H9 (cell line): ENCODE results near the gene SENP8. TPM values are rescaled to one million over a fixed set of nuclear protein-coding genes. Genes with fewer than 3 reads are reported as not detected.

Experiments used
- DNase-seq: peaks from one replicate; pipeline ENCODE4 v3.0.0-alpha.2; 2017
- H2AFZ ChIP-seq: one replicate; pipeline ENCODE4 v1.6.1; 2013; ENCODE audit warnings: mild to moderate bottlenecking, low read length, control low read depth, moderate library complexity
- H2AK5ac ChIP-seq: 2 replicates; pipeline ENCODE4 v1.6.1; 2013; ENCODE audit warnings: low read length, control low read depth, mixed read lengths; ENCODE audit not compliant: insufficient read length
- H2BK120ac ChIP-seq: one replicate; pipeline ENCODE4 v1.6.1; 2013; ENCODE audit warnings: low read depth, mild to moderate bottlenecking, low read length, control low read depth, inconsistent platforms; ENCODE audit not compliant: poor library complexity, severe bottlenecking
- H2BK12ac ChIP-seq: 2 replicates; pipeline ENCODE4 v1.6.1; 2013; ENCODE audit warnings: low read length, control low read depth, mixed read lengths, low read depth; ENCODE audit not compliant: insufficient read length
- H2BK15ac ChIP-seq: 2 replicates; pipeline ENCODE4 v1.6.1; 2013; ENCODE audit warnings: low read depth, low read length, control low read depth
- H2BK20ac ChIP-seq: one replicate; pipeline ENCODE4 v1.6.1; 2013; ENCODE audit warnings: low read depth, mild to moderate bottlenecking, low read length, control low read depth, inconsistent platforms; ENCODE audit not compliant: poor library complexity, severe bottlenecking
- H2BK5ac ChIP-seq: 2 replicates; pipeline ENCODE4 v1.6.1; 2013; ENCODE audit warnings: low read length, control low read depth, mixed read lengths; ENCODE audit not compliant: insufficient read length
- H3K14ac ChIP-seq: 2 replicates; pipeline ENCODE4 v1.6.1; 2013; ENCODE audit warnings: low read length, control low read depth; ENCODE audit not compliant: insufficient read depth
- H3K18ac ChIP-seq: 2 replicates; pipeline ENCODE4 v1.6.1; 2013; ENCODE audit warnings: low read depth, mild to moderate bottlenecking, mixed read lengths, low read length, control low read depth; ENCODE audit not compliant: insufficient read length
- H3K23ac ChIP-seq: 2 replicates; pipeline ENCODE4 v1.6.1; 2013; ENCODE audit warnings: low read length, control low read depth, mixed read lengths, low read depth; ENCODE audit not compliant: insufficient read length
- H3K23me2 ChIP-seq: 2 replicates; pipeline ENCODE4 v1.6.1; 2013; ENCODE audit warnings: low read depth, mild to moderate bottlenecking, mixed read lengths, low read length, control low read depth; ENCODE audit not compliant: insufficient read length, poor library complexity, severe bottlenecking
- H3K27ac ChIP-seq: 2 replicates; pipeline ENCODE4 v1.5.1; 2013; ENCODE audit warnings: low read length, control low read depth, mixed read lengths, low read depth; ENCODE audit not compliant: insufficient read length
- H3K27me3 ChIP-seq: 2 replicates; pipeline ENCODE4 v1.6.1; 2013; ENCODE audit warnings: low read length, control low read depth, inconsistent platforms; ENCODE audit not compliant: insufficient read depth
- H3K4ac ChIP-seq: 2 replicates; pipeline ENCODE4 v1.6.1; 2013; ENCODE audit warnings: low read depth, mild to moderate bottlenecking, control low read depth, inconsistent platforms, low read length, moderate library complexity
- H3K4me1 ChIP-seq: 2 replicates; pipeline ENCODE4 v1.6.1; 2013; ENCODE audit warnings: low read length, control low read depth, inconsistent platforms; ENCODE audit not compliant: insufficient read depth
- H3K4me2 ChIP-seq: 2 replicates; pipeline ENCODE4 v1.6.1; 2013; ENCODE audit warnings: low read length, control low read depth, mixed read lengths; ENCODE audit not compliant: insufficient read length, insufficient read depth
- H3K56ac ChIP-seq: 2 replicates; pipeline ENCODE4 v1.6.1; 2013; ENCODE audit warnings: low read depth, mild to moderate bottlenecking, mixed read lengths, low read length, control low read depth; ENCODE audit not compliant: insufficient read length
- H3K79me1 ChIP-seq: 2 replicates; pipeline ENCODE4 v1.6.1; 2013; ENCODE audit warnings: low read depth, mild to moderate bottlenecking, moderate library complexity, low read length, control low read depth, inconsistent platforms; ENCODE audit not compliant: insufficient read depth, poor library complexity, severe bottlenecking
- H3K79me2 ChIP-seq: 2 replicates; pipeline ENCODE4 v1.6.1; 2013; ENCODE audit warnings: low read length, control low read depth, inconsistent platforms; ENCODE audit not compliant: insufficient read depth
- H3K9ac ChIP-seq: 2 replicates; pipeline ENCODE4 v1.6.1; 2013; ENCODE audit warnings: low read length, control low read depth, mixed read lengths; ENCODE audit not compliant: insufficient read length; ENCODE audit errors: extremely low read depth
- H3K9me3 ChIP-seq: one replicate; pipeline ENCODE4 v1.6.1; 2013; ENCODE audit warnings: low read depth, low read length, inconsistent platforms; ENCODE audit not compliant: control insufficient read depth
- H3T11ph ChIP-seq: one replicate; pipeline ENCODE4 v1.6.1; 2013; ENCODE audit warnings: mild to moderate bottlenecking, low read length, control low read depth, inconsistent platforms
- H4K20me1 ChIP-seq: one replicate; pipeline ENCODE4 v1.6.1; 2013; ENCODE audit not compliant: control insufficient read depth, insufficient read length, insufficient read depth
- H4K5ac ChIP-seq: 2 replicates; pipeline ENCODE4 v1.6.1; 2013; ENCODE audit warnings: low read depth, mild to moderate bottlenecking, mixed read lengths, low read length, control low read depth; ENCODE audit not compliant: insufficient read length
- H4K8ac ChIP-seq: replicated peaks from 2 replicates; pipeline ENCODE4 v1.6.1; 2013; ENCODE audit warnings: low read length, control low read depth, mixed read lengths, low read depth; ENCODE audit not compliant: insufficient read length
- H4K91ac ChIP-seq: 2 replicates; pipeline ENCODE4 v1.6.1; 2013; ENCODE audit warnings: low read depth, mild to moderate bottlenecking, moderate library complexity, mixed read lengths, low read length, control low read depth; ENCODE audit not compliant: insufficient read length
- H3K27ac Mint-ChIP-seq, 3 experiments: 2 replicates in 2 of 3; 3 replicates in 1 of 3; pipeline ENCODE4 v1.8.0; 2020 to 2021; ENCODE audit warnings: mixed read lengths in 3 of 3, mild to moderate bottlenecking in 1 of 3, moderate library complexity in 1 of 3
- H3K27me3 Mint-ChIP-seq: 2 replicates; pipeline ENCODE4 v1.8.0; 2021; ENCODE audit warnings: low read depth, mild to moderate bottlenecking, moderate library complexity, mixed read lengths
- H3K36me3 Mint-ChIP-seq, 3 experiments: 2 replicates in 2 of 3; 3 replicates in 1 of 3; pipeline ENCODE4 v1.8.0; 2020 to 2021; ENCODE audit warnings: low read depth in 3 of 3, mixed read lengths in 3 of 3; ENCODE audit not compliant: insufficient read depth in 1 of 3
- H3K4me1 Mint-ChIP-seq, 2 experiments: 2 replicates each; pipeline ENCODE4 v1.8.0; 2020; ENCODE audit warnings: mixed read lengths in 2 of 2
- H3K4me3 Mint-ChIP-seq, 2 experiments: 2 replicates in 1 of 2; 3 replicates in 1 of 2; pipeline ENCODE4 v1.8.0; 2020 to 2021; ENCODE audit warnings: mild to moderate bottlenecking in 2 of 2, mixed read lengths in 2 of 2, moderate library complexity in 1 of 2
- H3K9me3 Mint-ChIP-seq, 2 experiments: 2 replicates in 1 of 2; 3 replicates in 1 of 2; pipeline ENCODE4 v1.8.0; 2020; ENCODE audit warnings: mild to moderate bottlenecking in 2 of 2, mixed read lengths in 2 of 2, moderate library complexity in 1 of 2
- WGBS: extraction: QIAGEN DNeasy Blood & Tissue Kit; methylation state at CpG from one replicate; pipeline ENCODE4 v1.1.7; 2013; ENCODE audit warnings: missing lambda C conversion rate, low lambda C conversion rate, mixed read lengths; ENCODE audit not compliant: insufficient read length; ENCODE audit errors: extremely low coverage; 5-methylcytosine and 5-hydroxymethylcytosine counted together
- total RNA-seq: library from RNA; stranded (reverse); gene quantifications from 2 replicates; pipeline ENCODE4 v1.2.1, GENCODE V29; 2021
- TF ChIP-seq, protein P1 (sequence below): fragments of 200-600 bp; sonication (generic); conservative IDR thresholded peaks from 3 replicates; pipeline ENCODE4 v1.8.0; 2021; ENCODE audit warnings: antibody characterized with exemption, mild to moderate bottlenecking

SENP8 gene
- total RNA-seq, 1 experiment from 2014 or later = 4.8 TPM

DNA sequence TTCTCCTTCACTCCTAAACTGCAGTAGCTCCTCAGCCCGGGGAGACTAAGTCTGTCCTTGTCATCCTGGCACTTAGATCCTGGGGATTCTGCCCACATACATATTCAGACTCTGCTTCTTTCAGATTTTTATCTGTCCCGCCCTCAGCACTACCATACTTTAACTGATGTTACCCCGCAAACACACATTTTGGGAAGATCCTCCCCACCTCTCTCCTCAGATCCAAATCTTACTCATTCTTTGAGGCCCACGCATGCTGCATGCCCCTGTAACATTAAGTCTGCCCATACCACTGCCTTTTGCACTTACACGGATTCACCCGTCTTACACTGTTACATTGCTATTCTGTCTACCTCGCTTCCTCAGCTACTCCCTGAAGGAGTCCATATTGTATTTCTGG is 36.1 kb downstream of the SENP8 start:
- H3K56ac ChIP-seq = no peak overlapping the region
- no peak overlapping the region for H3K4me2 ChIP-seq
- H2BK12ac ChIP-seq = no peak overlapping the region
- no peaks in the 10 kb centered on the region; the same call in 1 of the 2 replicates for H3K27me3 ChIP-seq
- no peaks in the 10 kb centered on the region for H3K9me3 Mint-ChIP-seq
- no peaks in the 10 kb centered on the region for H4K20me1 ChIP-seq
- no peak overlapping the region for H3K4ac ChIP-seq
- H3K23ac ChIP-seq = no peak overlapping the region
- H3T11ph ChIP-seq = no peak overlapping the region
- no peak overlapping the region for H4K5ac ChIP-seq
- no peak overlapping the region for H3K18ac ChIP-seq
- no peaks in the 10 kb centered on the region; the same call in 1 of the 2 replicates for H3K4me1 ChIP-seq
- H3K79me1 ChIP-seq = no peaks in the 10 kb centered on the region
- no peak for DNase-seq
- no peaks in the 10 kb centered on the region for H3K23me2 ChIP-seq
- no peak overlapping the region for H2BK120ac ChIP-seq
- H3K27ac Mint-ChIP-seq = no peak overlapping the region
- no peak overlapping the region for H3K4me3 Mint-ChIP-seq
- TF ChIP-seq, protein P1, sequence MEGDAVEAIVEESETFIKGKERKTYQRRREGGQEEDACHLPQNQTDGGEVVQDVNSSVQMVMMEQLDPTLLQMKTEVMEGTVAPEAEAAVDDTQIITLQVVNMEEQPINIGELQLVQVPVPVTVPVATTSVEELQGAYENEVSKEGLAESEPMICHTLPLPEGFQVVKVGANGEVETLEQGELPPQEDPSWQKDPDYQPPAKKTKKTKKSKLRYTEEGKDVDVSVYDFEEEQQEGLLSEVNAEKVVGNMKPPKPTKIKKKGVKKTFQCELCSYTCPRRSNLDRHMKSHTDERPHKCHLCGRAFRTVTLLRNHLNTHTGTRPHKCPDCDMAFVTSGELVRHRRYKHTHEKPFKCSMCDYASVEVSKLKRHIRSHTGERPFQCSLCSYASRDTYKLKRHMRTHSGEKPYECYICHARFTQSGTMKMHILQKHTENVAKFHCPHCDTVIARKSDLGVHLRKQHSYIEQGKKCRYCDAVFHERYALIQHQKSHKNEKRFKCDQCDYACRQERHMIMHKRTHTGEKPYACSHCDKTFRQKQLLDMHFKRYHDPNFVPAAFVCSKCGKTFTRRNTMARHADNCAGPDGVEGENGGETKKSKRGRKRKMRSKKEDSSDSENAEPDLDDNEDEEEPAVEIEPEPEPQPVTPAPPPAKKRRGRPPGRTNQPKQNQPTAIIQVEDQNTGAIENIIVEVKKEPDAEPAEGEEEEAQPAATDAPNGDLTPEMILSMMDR = no peak
- no peak overlapping the region for H3K9ac ChIP-seq
- no peak overlapping the region for H4K91ac ChIP-seq
- no peak overlapping the region for H2BK5ac ChIP-seq
- H3K14ac ChIP-seq = no peak overlapping the region
- H2AFZ ChIP-seq = no peak overlapping the region
- H3K36me3 Mint-ChIP-seq = no peaks in the 10 kb centered on the region
- peaks cover 11% of the 10 kb centered on the region for H3K27me3 Mint-ChIP-seq
- H3K9me3 ChIP-seq = no peaks in the 10 kb centered on the region
- WGBS = no CpG with 5 or more reads among the region's 7 CpGs
- H2BK20ac ChIP-seq = no peak overlapping the region
- peaks cover 10% of the 10 kb centered on the region in 2 experiments for H3K4me1 Mint-ChIP-seq
- no peak overlapping the region for H4K8ac ChIP-seq
- no peak overlapping the region for H2AK5ac ChIP-seq
- no peaks in the 10 kb centered on the region for H3K79me2 ChIP-seq
- no peak overlapping the region for H3K27ac ChIP-seq
- H2BK15ac ChIP-seq = no peak overlapping the region
